HCT116 (cell line): ENCODE data around the gene CDYL2. TPM values are rescaled to one million over a fixed set of nuclear protein-coding genes. Genes with fewer than 3 reads are reported as not detected.

Experiments
- ATAC-seq: fragments of 200-7000 bp; cut with Tn5 transposase; 2 replicates; pipeline ENCODE4 v1.9.1; 2020; ENCODE audit warnings: mild to moderate bottlenecking, moderate library complexity
- BruUV-seq: library from RNA; stranded (reverse); fragments of 400-500 nt; replicated peaks from 2 replicates; lab custom pipeline; 2021; lab: Mats Ljungman, UMichigan
- CTCF ChIA-PET: fragments of 300-600 bp; sonication (Branson Sonifier 250); formaldehyde crosslinking; loops from one replicate; lab custom pipeline; 2021; ENCODE audit warnings: antibody characterized with exemption; lab: Charles Lee
- POLR2A ChIA-PET: fragments of 300-600, 350-600 bp; sonication (Branson Sonifier 250); formaldehyde crosslinking; loops from one replicate; lab custom pipeline; 2021; ENCODE audit warnings: antibody characterized with exemption; lab: Charles Lee
- RAD21 ChIA-PET, 2 experiments: fragments of 300-600 bp; sonication (Branson Sonifier 250); formaldehyde crosslinking; loops; one replicate each; lab custom pipeline; 2023; ENCODE audit warnings: low total read pairs in 2 of 2; ENCODE audit not compliant: uncharacterized antibody in 2 of 2, unreplicated experiment in 2 of 2, low non-redundant PET in 1 of 2; lab: Charles Lee
- DNase-seq: peaks from one replicate; pipeline ENCODE4 v3.0.0-alpha.2; 2010; ENCODE audit warnings: low read depth, low spot score
- H2AFZ ChIP-seq: fragments of 200-600 bp; shearing (Covaris generic), sonication (generic); 2 replicates; pipeline ENCODE4 v1.6.1; 2017; ENCODE audit warnings: low read depth, mixed run types, mixed read lengths, antibody characterized with exemption, low read length; ENCODE audit not compliant: poor library complexity, severe bottlenecking
- H3K27ac ChIP-seq: 2 replicates; pipeline ENCODE4 v1.5.1; 2012; ENCODE audit warnings: low read depth, low read length
- H3K27me3 ChIP-seq: fragments of 200-600 bp; sonication (generic); 2 replicates; pipeline ENCODE4 v1.6.1; 2016; ENCODE audit warnings: mixed run types, low read length, mixed read lengths; ENCODE audit not compliant: insufficient read depth
- H3K36me3 ChIP-seq, 2 experiments: fragments of 200-500 bp in 1 of 2; fragments of 200-600 bp in 1 of 2; sonication (Bioruptor generic) in 1 of 2; sonication (generic) in 1 of 2; 2 replicates each; pipeline versions ENCODE4 v1.5.1 to v1.6.1; 2014 to 2016; ENCODE audit warnings: low read length in 2 of 2, inconsistent platforms in 1 of 2, mixed read lengths in 1 of 2, mixed run types in 1 of 2; ENCODE audit not compliant: insufficient read depth in 2 of 2, control insufficient read depth in 1 of 2
- H3K4me1 ChIP-seq, 2 experiments: fragments of 200-600 bp in 1 of 2; sonication (generic) in 1 of 2; 2 replicates each; pipeline versions ENCODE4 v1.5.1 to v1.6.1; 2012 to 2017; ENCODE audit warnings: low read length in 2 of 2, inconsistent platforms in 1 of 2, mild to moderate bottlenecking in 1 of 2, mixed read lengths in 1 of 2, mixed run types in 1 of 2, moderate library complexity in 1 of 2; ENCODE audit not compliant: insufficient read depth in 2 of 2, control insufficient read depth in 1 of 2
- H3K4me2 ChIP-seq: fragments of 200-600 bp; sonication (generic); 2 replicates; pipeline ENCODE4 v1.6.1; 2017; ENCODE audit warnings: mixed run types, low read length, mixed read lengths
- H3K4me3 ChIP-seq, 2 experiments: fragments of 200-600 bp in 1 of 2; sonication (generic) in 1 of 2; replicated peaks in 1 of 2; 2 replicates each; pipeline ENCODE4 v1.5.1; 2011 to 2016; ENCODE audit warnings: low read length in 2 of 2, control low read depth in 1 of 2, low read depth in 1 of 2, mild to moderate bottlenecking in 1 of 2, mixed read lengths in 1 of 2, mixed run types in 1 of 2
- H3K79me2 ChIP-seq: fragments of 200-600 bp; sonication (generic); 2 replicates; pipeline ENCODE4 v1.6.1; 2017; ENCODE audit warnings: mild to moderate bottlenecking, mixed run types, low read length, moderate library complexity, mixed read lengths; ENCODE audit not compliant: insufficient read depth
- H3K9ac ChIP-seq: fragments of 200-600 bp; sonication (generic); 2 replicates; pipeline ENCODE4 v1.6.1; 2016; ENCODE audit warnings: low read length, mixed read lengths
- H3K9me2 ChIP-seq: fragments of 200-600 bp; sonication (generic), shearing (Covaris generic); 2 replicates; pipeline ENCODE4 v1.6.1; 2017; ENCODE audit warnings: mixed run types, mild to moderate bottlenecking, moderate library complexity; ENCODE audit not compliant: insufficient read depth
- H3K9me3 ChIP-seq, 2 experiments: fragments of 200-500 bp in 1 of 2; fragments of 200-600 bp in 1 of 2; sonication (Bioruptor generic) in 1 of 2; sonication (generic) in 1 of 2; 2 replicates each; pipeline ENCODE4 v1.6.1; 2014 to 2017; ENCODE audit warnings: low read length in 2 of 2, mixed read lengths in 2 of 2, inconsistent platforms in 1 of 2, low read depth in 1 of 2, mild to moderate bottlenecking in 1 of 2, mixed run types in 1 of 2, moderate library complexity in 1 of 2; ENCODE audit not compliant: control insufficient read depth in 1 of 2, insufficient read depth in 1 of 2
- H4K20me1 ChIP-seq: fragments of 200-600 bp; sonication (generic), shearing (Covaris generic); 2 replicates; pipeline ENCODE4 v1.6.1; 2017; ENCODE audit warnings: mixed run types, mild to moderate bottlenecking, moderate library complexity; ENCODE audit not compliant: insufficient read depth
- ATF3 ChIP-seq: IDR thresholded peaks from 2 replicates; pipeline ENCODE4 v1.6.1; 2012
- CBX3 ChIP-seq: IDR thresholded peaks from 2 replicates; pipeline ENCODE4 v1.6.1; 2012; ENCODE audit warnings: low read depth
- CTCF ChIP-seq, 3 experiments: fragments of 200-600 bp in 1 of 3; sonication (generic) in 1 of 3; IDR thresholded peaks in 2 of 3; conservative IDR thresholded peaks in 1 of 3; 2 replicates each; pipeline ENCODE4 v1.5.1; 2012 to 2017; ENCODE audit warnings: low read depth in 2 of 3, low read length in 2 of 3, antibody characterized with exemption in 1 of 3, borderline replicate concordance in 1 of 3, control low read depth in 1 of 3, mild to moderate bottlenecking in 1 of 3, mixed read lengths in 1 of 3, mixed run types in 1 of 3, moderate library complexity in 1 of 3; ENCODE audit not compliant: insufficient read depth in 1 of 3
- EGR1 ChIP-seq: IDR thresholded peaks from 2 replicates; pipeline ENCODE4 v1.6.1; 2012; ENCODE audit warnings: low read depth
- ELF1 ChIP-seq: IDR thresholded peaks from 2 replicates; pipeline ENCODE4 v1.6.1; 2012; ENCODE audit warnings: low read depth, borderline replicate concordance
- EZH2 ChIP-seq: fragments of 200-600 bp; sonication (generic); IDR thresholded peaks from 2 replicates; pipeline ENCODE4 v1.6.1; 2017; ENCODE audit warnings: antibody characterized with exemption, mixed run types
- EZH2phosphoT487 ChIP-seq: fragments of 200-600 bp; IDR thresholded peaks from 2 replicates; pipeline ENCODE4 v1.6.1; 2018; ENCODE audit warnings: antibody characterized with exemption, borderline replicate concordance
- FOSL1 ChIP-seq: IDR thresholded peaks from 2 replicates; pipeline ENCODE4 v1.6.1; 2012; ENCODE audit warnings: low read depth
- JUND ChIP-seq: IDR thresholded peaks from 2 replicates; pipeline ENCODE4 v1.6.1; 2012
- MAX ChIP-seq: IDR thresholded peaks from 2 replicates; pipeline ENCODE4 v1.6.1; 2012
- POLR2AphosphoS5 ChIP-seq: IDR thresholded peaks from 2 replicates; pipeline ENCODE4 v1.6.1; 2011; ENCODE audit warnings: mild to moderate bottlenecking, low read depth, low read length, moderate library complexity
- RAD21 ChIP-seq: IDR thresholded peaks from 2 replicates; pipeline ENCODE4 v1.6.1; 2012; ENCODE audit warnings: low read depth, mild to moderate bottlenecking
- SP1 ChIP-seq: IDR thresholded peaks from 2 replicates; pipeline ENCODE4 v1.6.1; 2012; ENCODE audit warnings: low read depth
- TCF7L2 ChIP-seq: IDR thresholded peaks from 2 replicates; pipeline ENCODE4 v1.7.0; 2011; ENCODE audit warnings: borderline replicate concordance, inconsistent platforms; ENCODE audit not compliant: insufficient read depth, insufficient read length; ENCODE audit errors: extremely low read depth
- YY1 ChIP-seq: IDR thresholded peaks from 2 replicates; pipeline ENCODE4 v1.6.1; 2011; ENCODE audit warnings: low read length, low read depth, moderate library complexity, mild to moderate bottlenecking; ENCODE audit not compliant: insufficient replicate concordance; ENCODE audit errors: extremely low read depth
- ZNF274 ChIP-seq: fragments of 200-500 bp; sonication (Bioruptor generic); IDR thresholded peaks from 2 replicates; pipeline ENCODE4 v1.6.1; 2014; ENCODE audit warnings: mild to moderate bottlenecking, low read depth, low read length, inconsistent platforms
- intact Hi-C: fragments of 100-400 bp; cut with micrococcal nuclease; formaldehyde crosslinking; loops from 2 replicates; pipeline ENCODE4 v1.10.0; 2022
- total RNA-seq: library from RNA; stranded (reverse); gene quantifications from one replicate; pipeline ENCODE4 v1.2.1, GENCODE V29; 2021; ENCODE audit not compliant: unreplicated experiment

Gene CDYL2
- total RNA-seq, 1 experiment from 2014 or later = 0.10 TPM

- CTCF ChIA-PET = no interaction called here
- H3K27ac ChIP-seq = no peak overlapping the region
- H3K4me2 ChIP-seq = no peak overlapping the region
- no peak for TF ChIP-seq FOSL1
- intact Hi-C loops = no loop called here
- H3K9me3 ChIP-seq = no peaks in the 10 kb centered on the region; a peak in 1 of 4 replicates
- no TSS peak for BruUV-seq
- RAD21 ChIA-PET = no interaction called here
- H2AFZ ChIP-seq = no peak overlapping the region
- H3K27me3 ChIP-seq = no peaks in the 10 kb centered on the region
- H3K79me2 ChIP-seq = no peaks in the 10 kb centered on the region
- no peaks in the 10 kb centered on the region for H3K4me1 ChIP-seq
- no peaks in the 10 kb centered on the region for H3K9me2 ChIP-seq
- POLR2A ChIA-PET = no interaction called here
- H3K4me3 ChIP-seq = no peak overlapping the region
- ATAC-seq (no peak), DNase-seq (no peak)
- no peaks in the 10 kb centered on the region for H3K36me3 ChIP-seq
- H3K9ac ChIP-seq = no peak overlapping the region
- no peaks in the 10 kb centered on the region for H4K20me1 ChIP-seq
Measured at GRCh38 chr16:80703131-80704071, 101.0 kb downstream of the CDYL2 start.

GRCh38 chr16:80702696-80703095 is 101.7 kb downstream of the CDYL2 start:
- no peak for DNase-seq
- H3K9me3 ChIP-seq = no peaks in the 10 kb centered on the region; a peak in 1 of 4 replicates
- no peak overlapping the region for H3K27ac ChIP-seq
- H3K36me3 ChIP-seq = no peaks in the 10 kb centered on the region
- no peak overlapping the region for H3K4me2 ChIP-seq
- ChIA-PET POLR2A (no interaction called here), RAD21 (no interaction called here), CTCF (no interaction called here)
- H2AFZ ChIP-seq = no peak overlapping the region
- no TSS peak for BruUV-seq
- H3K9ac ChIP-seq = no peak overlapping the region
- H3K4me3 ChIP-seq = no peak overlapping the region
- no peaks in the 10 kb centered on the region for H3K4me1 ChIP-seq
- intact Hi-C loops = no loop called here
- no peaks in the 10 kb centered on the region for H4K20me1 ChIP-seq
- TF ChIP-seq TCF7L2 (no peak), FOSL1 (no peak), EGR1 (no peak), EZH2 (no peak), MAX (no peak), ZNF274 (no peak), CBX3 (no peak), RAD21 (no peak), EZH2phosphoT487 (no peak), ATF3 (no peak), SP1 (no peak), CTCF (IDR thresholded peaks at IDR 0.05 in 2 of 3, conservative IDR thresholded peaks at IDR 0.05 in 1 of 3; ENCODE audit: borderline replicate concordance in 1 of 3, insufficient read depth in 1 of 3, low read depth in 2 of 3, low read length in 2 of 3) (no peak), POLR2AphosphoS5 (no peak), YY1 (no peak), JUND (no peak), ELF1 (no peak)
- TF ChIP-seq, all 23 proteins: peak for 0
- H3K9me2 ChIP-seq = no peaks in the 10 kb centered on the region
- H3K79me2 ChIP-seq = no peaks in the 10 kb centered on the region
- H3K27me3 ChIP-seq = no peaks in the 10 kb centered on the region
- ATAC-seq = no peak
